Mucosa of descending colon (tissue), 3 donors: ENCODE results near the gene NFIA. TPM values are rescaled to one million over a fixed set of nuclear protein-coding genes. Genes with fewer than 3 reads are reported as not detected.
A peak's percentile ranks its signal among the peaks of the same experiment; 100 is the strongest.

Experiments
- ATAC-seq: fragments of 200-7000 bp; cut with Tn5 transposase; one replicate; pipeline ENCODE4 v1.9.1; 2020; ENCODE audit warnings: mild to moderate bottlenecking, moderate library complexity
- DNase-seq, 3 donors: peaks; one replicate each; pipeline ENCODE4 v3.0.0-alpha.2; 2020
- H3K36me3 ChIP-seq: fragments of 200-600 bp; one replicate; pipeline ENCODE4 v1.8.0; 2021; ENCODE audit warnings: low read depth, mild to moderate bottlenecking
- H3K4me1 ChIP-seq: fragments of 200-600 bp; one replicate; pipeline ENCODE4 v1.8.0; 2021; ENCODE audit warnings: low read depth, mild to moderate bottlenecking
- H3K4me3 ChIP-seq: fragments of 200-600 bp; one replicate; pipeline ENCODE4 v1.8.0; 2021; ENCODE audit warnings: mild to moderate bottlenecking
- H3K9me3 ChIP-seq: fragments of 200-600 bp; one replicate; pipeline ENCODE4 v1.8.0; 2021; ENCODE audit warnings: mild to moderate bottlenecking
- CTCF ChIP-seq: fragments of 200-600 bp; IDR thresholded peaks from one replicate; pipeline ENCODE4 v1.8.0; 2022; ENCODE audit warnings: antibody characterized with exemption, mild to moderate bottlenecking
- intact Hi-C, 2 donors: fragments of 100-400 bp; cut with DNase I in 1 of 2; cut with micrococcal nuclease in 1 of 2; formaldehyde crosslinking; loops; one replicate each; pipeline versions ENCODE4 v1.11.0 to v1.11.1; 2022; cut with DNase I, micrococcal nuclease
- total RNA-seq, 3 donors: library from RNA; stranded (reverse); fragmentation: NEBNext Ultra II Directional in 2 of 3; extraction: Animal tissue kit (Norgen Biotek cat#: 25700) in 2 of 3; gene quantifications; one replicate each; pipeline versions ENCODE4 v1.2.1 to v1.2.4, GENCODE V29; 2021 to 2023
- donor health status: DM: no; HTN: no; CAD: no; lungs with moderate emphysema.
- donor health status: DM: no; HTN: no; CAD: no.
- donor health status: DM: no; HTN: yes; CAD: no.

The NFIA gene
- total RNA-seq, 3 donors from 2014 or later = 46.4 to 145 (median 51.1) TPM

- no peak overlapping the region for H3K4me3 ChIP-seq
- H3K4me1 ChIP-seq = no peaks in the 10 kb centered on the region
- no peaks in the 10 kb centered on the region for H3K36me3 ChIP-seq
- no peaks in the 10 kb centered on the region for H3K9me3 ChIP-seq
- DNase-seq (no peak), ATAC-seq (peak; percentile 81)
- intact Hi-C loops = no loop called here
- no peak for TF ChIP-seq CTCF
These were observed 342.0 kb downstream of the NFIA start for GRCh38 chr1:61424382-61424781.

DNA sequence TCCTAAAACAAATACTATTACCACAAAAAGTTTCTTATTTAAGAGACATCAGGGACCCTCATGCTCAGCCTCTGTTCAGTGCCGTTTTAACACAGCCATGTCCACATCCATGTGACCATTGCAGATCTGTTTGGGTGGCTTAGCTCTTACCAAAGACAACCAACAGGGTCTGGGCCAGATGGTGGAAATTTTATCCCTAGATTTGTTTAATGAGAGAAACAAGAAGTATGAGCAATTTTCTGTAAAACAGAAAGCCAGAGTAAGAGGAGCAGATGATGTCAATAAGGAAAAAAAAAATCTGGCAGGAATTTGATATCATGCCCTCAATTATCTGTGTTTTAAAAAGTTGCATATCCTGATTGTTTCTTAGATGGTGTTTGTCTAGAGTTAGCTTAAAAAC, 342.7 kb downstream of the NFIA start:
- TF ChIP-seq CTCF = no peak
- intact Hi-C loops = no loop called here
- Histone ChIP-seq H3K4me1 (no peaks in the 10 kb centered on the region), H3K4me3 (no peak overlapping the region), H3K36me3 (no peaks in the 10 kb centered on the region), H3K9me3 (no peaks in the 10 kb centered on the region)
- no peak for DNase-seq
- no peak for ATAC-seq

- Histone ChIP-seq H3K36me3 (no peaks in the 10 kb centered on the region), H3K9me3 (no peaks in the 10 kb centered on the region), H3K4me3 (no peak overlapping the region), H3K4me1 (no peaks in the 10 kb centered on the region)
- intact Hi-C loops = no loop called here
- TF ChIP-seq CTCF = no peak
- no peak for DNase-seq
- ATAC-seq = no peak
These were observed 343.9 kb downstream of the NFIA start for GRCh38 chr1:61426254-61426653.

GRCh38 chr1:61426885-61427284, 344.5 kb downstream of the NFIA start:
- no peak for ATAC-seq
- no peaks in the 10 kb centered on the region for H3K36me3 ChIP-seq
- no peak for DNase-seq
- no peaks in the 10 kb centered on the region for H3K9me3 ChIP-seq
- H3K4me1 ChIP-seq = no peaks in the 10 kb centered on the region
- intact Hi-C loops = no loop called here
- no peak overlapping the region for H3K4me3 ChIP-seq
- no peak for TF ChIP-seq CTCF

- no peaks in the 10 kb centered on the region for H3K4me1 ChIP-seq
- H3K4me3 ChIP-seq = no peak overlapping the region
- intact Hi-C loops = no loop called here
- TF ChIP-seq CTCF = no peak
- DNase-seq = no peak
- no peak for ATAC-seq
- no peaks in the 10 kb centered on the region for H3K36me3 ChIP-seq
- no peaks in the 10 kb centered on the region for H3K9me3 ChIP-seq
These were observed 345.1 kb downstream of the NFIA start for GRCh38 chr1:61427510-61427909.

- intact Hi-C loops = no loop called here
- Histone ChIP-seq H3K36me3 (no peaks in the 10 kb centered on the region), H3K4me1 (no peaks in the 10 kb centered on the region), H3K9me3 (no peaks in the 10 kb centered on the region), H3K4me3 (no peak overlapping the region)
- TF ChIP-seq CTCF = no peak
- DNase-seq = no peak
- no peak for ATAC-seq
These were observed 345.8 kb downstream of the NFIA start for GRCh38 chr1:61428146-61428545.
